Trophoblast cell (in vitro differentiated cells and primary cell): Measurements from ENCODE around the gene PUM2.

ENCODE experiments used
- DNase-seq, 2 donors: peaks; one replicate each; pipeline ENCODE4 v3.0.0-alpha.2; 2016
- H2AFZ ChIP-seq: 2 replicates; pipeline ENCODE4 v1.6.1; 2013; ENCODE audit warnings: low read length, moderate library complexity, mild to moderate bottlenecking; ENCODE audit not compliant: insufficient read depth, poor library complexity
- H2AK5ac ChIP-seq: 2 replicates; pipeline ENCODE4 v1.6.1; 2013; ENCODE audit warnings: mild to moderate bottlenecking, low read length
- H2BK120ac ChIP-seq: 2 replicates; pipeline ENCODE4 v1.6.1; 2013; ENCODE audit warnings: low read length, mild to moderate bottlenecking, moderate library complexity; ENCODE audit not compliant: insufficient read depth, poor library complexity
- H2BK12ac ChIP-seq: 2 replicates; pipeline ENCODE4 v1.6.1; 2013; ENCODE audit warnings: mild to moderate bottlenecking, low read length, moderate library complexity
- H2BK5ac ChIP-seq: 2 replicates; pipeline ENCODE4 v1.6.1; 2013; ENCODE audit warnings: low read length, low read depth, moderate library complexity, mild to moderate bottlenecking; ENCODE audit not compliant: poor library complexity
- H3K14ac ChIP-seq: 2 replicates; pipeline ENCODE4 v1.6.1; 2013; ENCODE audit warnings: mild to moderate bottlenecking, low read length
- H3K18ac ChIP-seq: 2 replicates; pipeline ENCODE4 v1.6.1; 2013; ENCODE audit warnings: mild to moderate bottlenecking, low read length
- H3K23ac ChIP-seq: 2 replicates; pipeline ENCODE4 v1.6.1; 2013; ENCODE audit warnings: low read length
- H3K27ac ChIP-seq: 2 replicates; pipeline ENCODE4 v1.5.1; 2013; ENCODE audit warnings: low read depth, mild to moderate bottlenecking, inconsistent platforms, low read length, moderate library complexity
- H3K27me3 ChIP-seq: 2 replicates; pipeline ENCODE4 v1.6.1; 2013; ENCODE audit warnings: inconsistent platforms, mild to moderate bottlenecking, low read length, moderate library complexity; ENCODE audit not compliant: insufficient read depth
- H3K36me3 ChIP-seq, 2 experiments: 1 replicate in 1 of 2; 2 replicates in 1 of 2; pipeline ENCODE4 v1.6.1; 2013; ENCODE audit warnings: low read length in 2 of 2, mild to moderate bottlenecking in 2 of 2, moderate library complexity in 1 of 2; ENCODE audit not compliant: insufficient read depth in 2 of 2, control insufficient read depth in 1 of 2
- H3K4ac ChIP-seq: 2 replicates; pipeline ENCODE4 v1.6.1; 2013; ENCODE audit warnings: low read depth, mild to moderate bottlenecking, low read length, moderate library complexity
- H3K4me1 ChIP-seq, 2 experiments: 1 replicate in 1 of 2; 2 replicates in 1 of 2; pipeline ENCODE4 v1.6.1; 2013; ENCODE audit warnings: low read length in 2 of 2, mild to moderate bottlenecking in 2 of 2, moderate library complexity in 1 of 2; ENCODE audit not compliant: insufficient read depth in 2 of 2, control insufficient read depth in 1 of 2
- H3K4me2 ChIP-seq: 2 replicates; pipeline ENCODE4 v1.6.1; 2013; ENCODE audit warnings: inconsistent platforms, mild to moderate bottlenecking, low read length, moderate library complexity
- H3K4me3 ChIP-seq: 2 replicates; pipeline ENCODE4 v1.5.1; 2013; ENCODE audit warnings: mild to moderate bottlenecking, low read depth, low read length, inconsistent platforms
- H3K79me1 ChIP-seq: one replicate; pipeline ENCODE4 v1.6.1; 2013; ENCODE audit warnings: low read length
- H3K79me2 ChIP-seq: 2 replicates; pipeline ENCODE4 v1.6.1; 2013; ENCODE audit warnings: low read length, mild to moderate bottlenecking; ENCODE audit not compliant: control insufficient read depth, insufficient read depth, poor library complexity
- H3K9ac ChIP-seq: 2 replicates; pipeline ENCODE4 v1.6.1; 2013; ENCODE audit warnings: mild to moderate bottlenecking, low read length
- H3K9me3 ChIP-seq: 2 replicates; pipeline ENCODE4 v1.6.1; 2013; ENCODE audit warnings: low read depth, mild to moderate bottlenecking, control low read depth, inconsistent platforms, low read length; ENCODE audit not compliant: insufficient read depth
- H4K12ac ChIP-seq: 2 replicates; pipeline ENCODE4 v1.6.1; 2013; ENCODE audit warnings: low read depth, mild to moderate bottlenecking, low read length, moderate library complexity
- H4K8ac ChIP-seq: 2 replicates; pipeline ENCODE4 v1.6.1; 2013; ENCODE audit warnings: low read depth, mild to moderate bottlenecking, low read length, moderate library complexity
- H4K91ac ChIP-seq: one replicate; pipeline ENCODE4 v1.6.1; 2013; ENCODE audit warnings: low read depth, mild to moderate bottlenecking, low read length, moderate library complexity
- WGBS: extraction: QIAGEN DNeasy Blood & Tissue Kit; methylation state at CpG from one replicate; pipeline ENCODE4 v1.1.7; 2013; ENCODE audit warnings: missing lambda C conversion rate; ENCODE audit not compliant: insufficient read length, insufficient coverage; ENCODE audit errors: extremely low coverage; 5-methylcytosine and 5-hydroxymethylcytosine counted together

Gene PUM2

DNA sequence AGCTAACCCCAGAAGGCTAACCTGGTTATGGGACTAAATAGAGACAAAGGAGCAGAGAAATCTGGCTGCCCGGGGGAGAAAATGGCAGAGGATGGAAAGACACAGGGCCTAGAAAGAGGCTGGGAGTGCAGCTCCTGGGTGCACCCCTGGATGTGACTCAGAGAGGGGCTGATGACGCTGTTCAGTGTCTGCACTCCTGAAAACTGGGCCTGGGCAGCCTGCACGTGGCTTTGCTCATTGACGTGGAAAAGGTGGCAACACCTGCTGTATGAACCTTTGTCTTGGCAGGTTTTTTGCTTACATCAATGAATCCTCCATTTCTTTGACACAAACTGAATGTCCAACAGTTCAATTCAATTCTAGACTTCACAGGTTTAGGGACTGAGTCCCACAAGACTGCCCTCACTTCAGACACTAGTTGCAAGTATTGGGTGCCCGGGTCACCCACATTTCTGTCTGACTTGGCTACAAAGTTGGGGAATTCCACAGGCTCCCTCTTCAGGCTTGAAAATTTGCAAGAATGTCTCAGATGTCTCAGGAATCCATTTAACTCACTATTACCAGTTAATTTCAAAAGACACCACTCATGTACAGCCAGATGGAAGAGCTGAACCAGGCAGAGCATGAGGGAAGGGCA lies 47.3 kb upstream of the PUM2 start:
- H3K23ac ChIP-seq, result no peak overlapping the region
- no peak overlapping the region for H3K4ac ChIP-seq
- no peak overlapping the region for H4K12ac ChIP-seq
- H3K4me2 ChIP-seq, result no peak overlapping the region
- H3K18ac ChIP-seq, result no peak overlapping the region
- no peak overlapping the region for H3K9ac ChIP-seq
- no peak overlapping the region for H2AK5ac ChIP-seq
- H2BK5ac ChIP-seq, result no peak overlapping the region
- WGBS, result no CpG with 5 or more reads among the region's 5 CpGs
- no peak overlapping the region for H2BK120ac ChIP-seq
- no peak overlapping the region for H4K91ac ChIP-seq
- no peaks in the 10 kb centered on the region for H3K4me1 ChIP-seq
- H3K36me3 ChIP-seq, result no peaks in the 10 kb centered on the region
- H3K14ac ChIP-seq, result no peak overlapping the region
- H3K79me2 ChIP-seq, result no peaks in the 10 kb centered on the region
- no peak overlapping the region for H2AFZ ChIP-seq
- no peak overlapping the region for H3K27ac ChIP-seq
- no peak overlapping the region for H2BK12ac ChIP-seq
- no peak overlapping the region for H3K4me3 ChIP-seq
- H3K79me1 ChIP-seq, result no peaks in the 10 kb centered on the region
- no peak for DNase-seq
- H4K8ac ChIP-seq, result no peak overlapping the region
- H3K9me3 ChIP-seq, result no peaks in the 10 kb centered on the region
- H3K27me3 ChIP-seq, result no peaks in the 10 kb centered on the region

DNA sequence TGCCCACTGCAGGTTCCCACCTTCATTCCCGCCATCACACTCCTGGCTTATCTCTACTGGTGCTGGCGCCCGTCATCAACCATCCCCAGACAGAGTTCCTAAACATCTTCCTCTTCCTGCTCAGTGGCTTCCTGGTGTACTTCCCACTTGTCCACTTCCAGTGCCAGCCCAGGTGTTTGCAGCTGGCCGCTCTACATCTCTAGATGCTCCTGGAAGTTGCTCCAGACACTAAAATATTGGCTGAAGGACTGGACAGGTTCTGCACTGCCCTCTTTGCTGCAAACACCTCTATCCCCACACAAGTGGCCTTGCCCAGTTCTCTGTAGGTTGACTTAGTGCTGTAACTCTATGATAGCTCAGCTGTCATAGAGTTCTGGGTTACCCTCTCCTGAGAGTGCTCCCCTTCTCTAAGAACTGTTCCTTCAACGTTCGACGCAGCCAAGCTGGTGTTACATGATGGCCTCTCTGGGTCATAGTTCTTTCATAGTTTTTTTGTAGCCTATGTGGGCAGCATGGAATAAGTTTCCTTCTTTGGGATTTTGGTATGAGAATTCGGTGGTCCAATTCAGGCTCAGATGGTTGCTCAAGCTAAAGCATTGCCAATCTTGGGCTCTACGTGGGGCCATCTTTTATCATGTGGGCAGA lies 45.8 kb upstream of the PUM2 start:
- Histone ChIP-seq H2BK12ac (no peak overlapping the region), H2AK5ac (no peak overlapping the region), H2BK5ac (no peak overlapping the region), H3K9me3 (no peaks in the 10 kb centered on the region), H4K12ac (no peak overlapping the region), H4K91ac (no peak overlapping the region), H3K4me2 (no peak overlapping the region), H3K4ac (no peak overlapping the region), H3K27ac (no peak overlapping the region), H3K23ac (no peak overlapping the region), H3K36me3 (no peaks in the 10 kb centered on the region), H2AFZ (no peak overlapping the region), H3K79me1 (no peaks in the 10 kb centered on the region), H3K4me1 (no peaks in the 10 kb centered on the region), H3K27me3 (no peaks in the 10 kb centered on the region), H3K4me3 (no peak overlapping the region), H3K14ac (no peak overlapping the region), H2BK120ac (no peak overlapping the region), H3K79me2 (no peaks in the 10 kb centered on the region), H3K9ac (no peak overlapping the region), H3K18ac (no peak overlapping the region), H4K8ac (no peak overlapping the region)
- DNase-seq, result no peak
- WGBS, result no CpG with 5 or more reads among the region's 9 CpGs

GRCh38 chr2:20393986-20394385 lies 43.3 kb upstream of the PUM2 start:
- no peak overlapping the region for H3K14ac ChIP-seq
- H3K27me3 ChIP-seq, result no peaks in the 10 kb centered on the region
- no peaks in the 10 kb centered on the region for H3K79me2 ChIP-seq
- H4K91ac ChIP-seq, result no peak overlapping the region
- H3K23ac ChIP-seq, result no peak overlapping the region
- WGBS, result no CpG with 5 or more reads among the region's 4 CpGs
- H3K4me1 ChIP-seq, result no peaks in the 10 kb centered on the region
- H2BK120ac ChIP-seq, result no peak overlapping the region
- no peak overlapping the region for H2AK5ac ChIP-seq
- H2BK5ac ChIP-seq, result no peak overlapping the region
- no peak overlapping the region for H4K8ac ChIP-seq
- H3K4ac ChIP-seq, result no peak overlapping the region
- no peak overlapping the region for H2BK12ac ChIP-seq
- no peaks in the 10 kb centered on the region for H3K79me1 ChIP-seq
- no peaks in the 10 kb centered on the region for H3K9me3 ChIP-seq
- no peak overlapping the region for H3K4me3 ChIP-seq
- no peak overlapping the region for H4K12ac ChIP-seq
- H3K9ac ChIP-seq, result no peak overlapping the region
- H2AFZ ChIP-seq, result no peak overlapping the region
- DNase-seq, result no peak
- H3K36me3 ChIP-seq, result no peaks in the 10 kb centered on the region
- H3K18ac ChIP-seq, result no peak overlapping the region
- no peak overlapping the region for H3K4me2 ChIP-seq
- H3K27ac ChIP-seq, result no peak overlapping the region

GRCh38 chr2:20391951-20392699 lies 41.5 kb upstream of the PUM2 start:
- H3K18ac ChIP-seq, result no peak overlapping the region

More at GRCh38 chr2:20391951-20392699, 41.5 kb upstream of the PUM2 start:
- Histone ChIP-seq H3K9ac (no peak overlapping the region), H3K79me1 (no peaks in the 10 kb centered on the region), H3K9me3 (no peaks in the 10 kb centered on the region), H3K14ac (no peak overlapping the region), H3K36me3 (no peaks in the 10 kb centered on the region), H2BK120ac (no peak overlapping the region), H4K91ac (no peak overlapping the region), H3K23ac (no peak overlapping the region), H3K4me3 (no peak overlapping the region), H4K12ac (no peak overlapping the region), H2AFZ (no peak overlapping the region), H2BK12ac (no peak overlapping the region), H4K8ac (no peak overlapping the region), H3K4me2 (no peak overlapping the region), H3K4me1 (no peaks in the 10 kb centered on the region), H2BK5ac (no peak overlapping the region), H3K27ac (no peak overlapping the region), H2AK5ac (no peak overlapping the region), H3K27me3 (no peaks in the 10 kb centered on the region), H3K4ac (no peak overlapping the region), H3K79me2 (no peaks in the 10 kb centered on the region)
- no CpG with 5 or more reads among the region's 8 CpGs for WGBS
- no peak for DNase-seq
